Mesenchymal stem cell (in vitro differentiated cells and primary cell): ENCODE results near the gene ELMO1.

Source experiments
- DNase-seq: peaks from one replicate; pipeline ENCODE4 v3.0.0-alpha.2; 2013
- H2AFZ ChIP-seq: one replicate; pipeline ENCODE4 v1.6.1; 2013; ENCODE audit warnings: low read depth, mild to moderate bottlenecking, control low read depth, inconsistent platforms, low read length, moderate library complexity
- H2AK5ac ChIP-seq: 2 replicates; pipeline ENCODE4 v1.6.1; 2013; ENCODE audit warnings: low read length, moderate library complexity, mild to moderate bottlenecking, inconsistent platforms; ENCODE audit not compliant: severe bottlenecking
- H2BK120ac ChIP-seq: one replicate; pipeline ENCODE4 v1.6.1; 2013; ENCODE audit warnings: low read depth, mild to moderate bottlenecking, inconsistent platforms, low read length, moderate library complexity
- H2BK12ac ChIP-seq, 2 experiments: one replicate each; pipeline ENCODE4 v1.6.1; 2013; ENCODE audit warnings: inconsistent platforms in 2 of 2, low read length in 2 of 2, mild to moderate bottlenecking in 2 of 2, moderate library complexity in 2 of 2, control low read depth in 1 of 2
- H2BK15ac ChIP-seq: one replicate; pipeline ENCODE4 v1.6.1; 2013; ENCODE audit warnings: mild to moderate bottlenecking, low read depth, inconsistent platforms; ENCODE audit not compliant: poor library complexity, severe bottlenecking
- H2BK5ac ChIP-seq: 2 replicates; pipeline ENCODE4 v1.6.1; 2013; ENCODE audit warnings: low read depth, mild to moderate bottlenecking, low read length, control low read depth, inconsistent platforms; ENCODE audit not compliant: poor library complexity, severe bottlenecking
- H3K14ac ChIP-seq, 2 experiments: one replicate each; pipeline ENCODE4 v1.6.1; 2013; ENCODE audit warnings: inconsistent platforms in 2 of 2, low read length in 2 of 2, control low read depth in 1 of 2, mild to moderate bottlenecking in 1 of 2, moderate library complexity in 1 of 2
- H3K18ac ChIP-seq, 2 experiments: one replicate each; pipeline ENCODE4 v1.6.1; 2013; ENCODE audit warnings: inconsistent platforms in 2 of 2, low read length in 2 of 2, control low read depth in 1 of 2, low read depth in 1 of 2, mild to moderate bottlenecking in 1 of 2
- H3K23ac ChIP-seq, 2 experiments: one replicate each; pipeline ENCODE4 v1.6.1; 2013; ENCODE audit warnings: inconsistent platforms in 2 of 2, low read length in 2 of 2, mild to moderate bottlenecking in 2 of 2, moderate library complexity in 2 of 2, control low read depth in 1 of 2
- H3K27ac ChIP-seq: 2 replicates; pipeline ENCODE4 v1.5.1; 2013; ENCODE audit warnings: mild to moderate bottlenecking, moderate library complexity, low read length, control low read depth, inconsistent platforms; ENCODE audit not compliant: poor library complexity, severe bottlenecking
- H3K27me3 ChIP-seq, 2 experiments: 2 replicates each; pipeline versions ENCODE4 v1.6.1 to v1.7.0; 2013; ENCODE audit warnings: low read length in 2 of 2, mild to moderate bottlenecking in 2 of 2, moderate library complexity in 2 of 2, control low read depth in 1 of 2, inconsistent platforms in 1 of 2; ENCODE audit not compliant: control insufficient read depth in 1 of 2, insufficient read depth in 1 of 2
- H3K36me3 ChIP-seq, 2 experiments: 2 replicates each; pipeline versions ENCODE4 v1.6.1 to v1.7.0; 2013; ENCODE audit warnings: low read length in 2 of 2, control low read depth in 1 of 2, inconsistent platforms in 1 of 2, low read depth in 1 of 2, mild to moderate bottlenecking in 1 of 2; ENCODE audit not compliant: insufficient read depth in 2 of 2, control insufficient read depth in 1 of 2
- H3K4ac ChIP-seq, 2 experiments: one replicate each; pipeline ENCODE4 v1.6.1; 2013; ENCODE audit warnings: inconsistent platforms in 2 of 2, low read length in 2 of 2, mild to moderate bottlenecking in 2 of 2, moderate library complexity in 2 of 2, control low read depth in 1 of 2, low read depth in 1 of 2
- H3K4me1 ChIP-seq: 2 replicates; pipeline ENCODE4 v1.6.1; 2013; ENCODE audit warnings: low read depth, low read length, control low read depth; ENCODE audit not compliant: control insufficient read depth, insufficient read depth
- H3K4me2 ChIP-seq: 2 replicates; pipeline ENCODE4 v1.6.1; 2013; ENCODE audit warnings: low read length, mild to moderate bottlenecking, inconsistent platforms; ENCODE audit not compliant: poor library complexity, severe bottlenecking
- H3K4me3 ChIP-seq, 2 experiments: 2 replicates each; pipeline versions ENCODE4 v1.5.1 to v1.7.0; 2013; ENCODE audit warnings: low read length in 2 of 2, mild to moderate bottlenecking in 2 of 2, control low read depth in 1 of 2, low read depth in 1 of 2; ENCODE audit not compliant: insufficient read depth in 1 of 2
- H3K79me1 ChIP-seq: replicated peaks from 2 replicates; pipeline ENCODE4 v1.6.1; 2013; ENCODE audit warnings: mild to moderate bottlenecking, control low read depth, low read length, inconsistent platforms; ENCODE audit not compliant: poor library complexity, severe bottlenecking
- H3K9ac ChIP-seq: 2 replicates; pipeline ENCODE4 v1.7.0; 2013; ENCODE audit warnings: mild to moderate bottlenecking, low read length, moderate library complexity
- H3K9me3 ChIP-seq: 2 replicates; pipeline ENCODE4 v1.7.0; 2013; ENCODE audit warnings: mild to moderate bottlenecking, low read length; ENCODE audit not compliant: control insufficient read depth
- H4K8ac ChIP-seq: one replicate; pipeline ENCODE4 v1.6.1; 2013; ENCODE audit warnings: inconsistent platforms, mild to moderate bottlenecking, low read length, moderate library complexity
- H4K91ac ChIP-seq: one replicate; pipeline ENCODE4 v1.6.1; 2013; ENCODE audit warnings: mild to moderate bottlenecking, low read length, inconsistent platforms
- WGBS: methylation state at CpG from one replicate; pipeline ENCODE4 v1.1.7; 2013; ENCODE audit warnings: mixed read lengths; 5-methylcytosine and 5-hydroxymethylcytosine counted together

The ELMO1 gene

DNA sequence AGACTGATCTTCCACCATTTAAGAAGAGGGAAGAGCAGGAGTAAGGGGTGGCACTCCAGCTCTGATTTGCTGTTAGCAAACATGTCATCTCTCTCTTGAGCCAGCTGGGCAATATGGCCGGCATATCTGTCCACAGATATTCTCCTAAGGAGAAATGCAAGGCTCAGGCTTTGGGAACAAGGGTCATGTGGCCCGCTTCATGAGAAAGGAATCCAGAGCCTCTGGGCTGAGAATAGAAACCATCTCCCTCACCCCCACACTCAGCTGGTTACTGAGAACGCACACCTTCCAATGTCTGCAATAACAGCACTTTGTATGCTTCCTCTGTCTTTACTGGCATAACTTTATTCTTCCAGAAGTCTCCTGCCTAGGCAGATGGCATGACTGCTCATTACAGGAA, 171.2 kb downstream of the ELMO1 start:
- H3K27ac ChIP-seq = no peak overlapping the region

DNA sequence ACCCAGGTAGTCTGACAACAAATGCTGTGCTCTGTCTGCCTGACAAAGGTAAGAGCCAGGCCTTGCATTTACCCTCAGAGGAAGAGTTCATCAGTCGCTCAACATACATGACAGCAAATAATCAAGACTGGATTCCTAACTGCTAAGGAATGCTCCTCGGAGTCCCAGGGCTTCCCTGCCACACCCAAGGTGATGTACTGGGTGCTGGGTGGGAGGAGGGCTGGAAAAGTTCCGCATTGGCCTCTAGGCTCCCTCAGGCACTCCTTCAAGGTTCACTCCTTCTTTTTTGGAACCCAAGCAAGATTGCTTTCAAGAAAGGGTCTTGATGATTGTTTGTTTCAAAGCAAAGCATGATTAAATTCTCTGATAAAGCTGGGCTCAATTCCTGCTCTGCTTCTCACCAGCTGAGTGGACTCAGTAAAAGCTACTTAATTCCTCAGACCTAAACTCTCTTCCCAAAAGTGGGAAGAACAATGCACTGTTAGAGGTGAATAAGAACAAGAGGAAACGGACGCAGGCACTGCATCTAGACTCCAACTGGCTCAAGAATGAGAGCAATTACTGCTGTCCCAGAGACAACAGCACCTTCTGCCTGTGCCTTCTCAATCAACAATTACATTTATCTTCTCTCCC, 173.5 kb downstream of the ELMO1 start:
- Histone ChIP-seq H3K9ac (no peak overlapping the region), H2BK120ac (no peak overlapping the region), H3K23ac (no peak overlapping the region), H3K4ac (no peak overlapping the region), H2BK5ac (no peak overlapping the region), H4K91ac (no peak overlapping the region), H3K4me3 (no peak overlapping the region), H2BK12ac (no peak overlapping the region), H2AK5ac (no peak overlapping the region), H3K27me3 (no peaks in the 10 kb centered on the region), H2BK15ac (no peak overlapping the region), H3K79me1 (no peaks in the 10 kb centered on the region), H3K4me2 (no peak overlapping the region), H3K36me3 (no peaks in the 10 kb centered on the region), H2AFZ (no peak overlapping the region), H3K4me1 (no peaks in the 10 kb centered on the region), H4K8ac (no peak overlapping the region), H3K14ac (no peak overlapping the region), H3K18ac (no peak overlapping the region), H3K9me3 (no peaks in the 10 kb centered on the region), H3K27ac (no peak overlapping the region)
- DNase-seq = no peak
- WGBS = 66% methylated on average over 3 of the region's 5 CpGs

More for the DNA sequence above, 171.2 kb downstream of the ELMO1 start:
- no peak overlapping the region for H2BK15ac ChIP-seq
- no peaks in the 10 kb centered on the region for H3K79me1 ChIP-seq
- H4K8ac ChIP-seq = no peak overlapping the region
- no peaks in the 10 kb centered on the region for H3K36me3 ChIP-seq
- no peaks in the 10 kb centered on the region for H3K9me3 ChIP-seq
- H3K9ac ChIP-seq = no peak overlapping the region
- H3K4ac ChIP-seq = no peak overlapping the region
- H3K4me3 ChIP-seq = no peak overlapping the region
- 82% methylated on average over 3 of the region's 3 CpGs for WGBS
- no peak overlapping the region for H2BK12ac ChIP-seq
- H4K91ac ChIP-seq = no peak overlapping the region
- no peak overlapping the region for H2BK120ac ChIP-seq
- no peak overlapping the region for H3K4me2 ChIP-seq
- no peak overlapping the region for H3K18ac ChIP-seq
- H3K23ac ChIP-seq = no peak overlapping the region
- H3K4me1 ChIP-seq = no peaks in the 10 kb centered on the region
- H3K14ac ChIP-seq = no peak overlapping the region
- H2BK5ac ChIP-seq = no peak overlapping the region
- no peak overlapping the region for H2AFZ ChIP-seq
- H2AK5ac ChIP-seq = no peak overlapping the region
- no peak for DNase-seq
- H3K27me3 ChIP-seq = peaks cover 0 to 3% of the 10 kb centered on the region in 2 experiments

DNA sequence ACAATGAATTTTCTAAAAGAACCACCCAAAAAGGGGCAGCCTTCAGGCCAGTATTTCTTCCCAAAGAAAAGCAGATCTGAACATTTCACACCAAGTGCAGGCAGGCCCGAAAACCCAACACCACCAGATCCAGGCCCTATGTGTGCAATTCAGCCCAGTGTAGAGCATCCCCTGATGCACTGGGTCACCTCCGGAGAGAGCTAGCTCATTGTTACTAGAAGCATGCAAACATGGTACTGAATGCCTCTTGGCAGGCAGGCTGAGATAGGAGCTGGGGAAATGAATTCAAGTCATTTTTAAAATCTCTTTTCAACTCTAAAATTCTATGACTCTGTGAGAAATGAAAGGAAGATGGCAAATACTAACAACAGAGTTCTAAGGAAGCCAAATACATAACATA, 174.8 kb downstream of the ELMO1 start:
- Histone ChIP-seq H3K23ac (no peak overlapping the region), H3K18ac (no peak overlapping the region), H4K8ac (no peak overlapping the region), H4K91ac (peak overlapping the region; percentile 27), H3K9ac (no peak overlapping the region), H3K27ac (no peak overlapping the region), H3K9me3 (no peaks in the 10 kb centered on the region), H2AK5ac (no peak overlapping the region), H2BK5ac (no peak overlapping the region), H3K4ac (no peak overlapping the region), H3K4me3 (no peak overlapping the region), H3K4me2 (no peak overlapping the region), H2BK120ac (no peak overlapping the region), H2BK15ac (no peak overlapping the region), H2BK12ac (no peak overlapping the region), H3K27me3 (no peaks in the 10 kb centered on the region), H3K79me1 (no peaks in the 10 kb centered on the region), H3K14ac (no peak overlapping the region), H3K36me3 (no peaks in the 10 kb centered on the region), H2AFZ (no peak overlapping the region), H3K4me1 (no peaks in the 10 kb centered on the region)
- WGBS = 93% methylated on average over 1 of the region's 2 CpGs
- DNase-seq = no peak

DNA sequence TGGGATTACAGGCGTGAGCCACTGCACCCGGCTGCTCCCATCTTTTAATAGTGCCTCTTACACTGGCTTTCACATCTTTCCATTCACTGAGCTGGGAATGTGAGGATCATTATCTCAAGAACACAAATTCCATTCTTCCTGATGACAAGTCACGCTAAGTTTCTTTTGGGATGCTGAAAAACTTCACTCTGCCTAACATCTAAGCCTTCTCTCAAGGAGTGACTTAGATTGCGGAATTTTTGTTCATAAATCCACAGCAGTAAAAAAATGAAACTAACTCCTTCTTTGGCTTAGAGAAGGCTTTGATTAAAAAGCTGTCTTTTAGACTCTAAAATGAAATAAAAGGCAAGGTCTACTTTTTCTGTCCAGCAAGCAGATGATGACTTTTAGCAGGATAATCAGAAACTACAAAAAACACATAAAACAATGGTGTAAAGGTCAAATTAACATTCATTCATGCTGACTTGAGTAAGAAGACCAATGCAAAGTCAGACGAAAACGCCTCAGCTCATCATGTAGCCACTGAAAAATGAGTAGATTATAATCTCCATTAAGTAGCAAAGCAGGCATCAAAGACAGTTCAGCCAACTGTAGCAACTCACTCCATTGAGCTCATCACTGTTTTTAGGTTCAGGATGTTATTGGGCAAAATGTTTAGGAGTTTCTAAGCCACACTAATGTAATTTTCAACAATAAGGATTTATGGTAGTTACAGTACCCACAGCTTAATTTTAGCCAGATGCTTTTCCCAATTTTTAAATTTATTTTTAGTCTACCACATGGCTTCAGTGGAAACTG, 178.8 kb downstream of the ELMO1 start:
- Histone ChIP-seq H3K14ac (no peak overlapping the region), H3K4me2 (no peak overlapping the region), H2AFZ (no peak overlapping the region), H2BK120ac (no peak overlapping the region), H3K9me3 (no peaks in the 10 kb centered on the region), H3K18ac (no peak overlapping the region), H4K91ac (no peak overlapping the region), H2BK15ac (no peak overlapping the region), H3K79me1 (no peaks in the 10 kb centered on the region), H3K4me1 (no peaks in the 10 kb centered on the region), H3K36me3 (no peaks in the 10 kb centered on the region), H3K4ac (no peak overlapping the region), H3K9ac (no peak overlapping the region), H3K27me3 (no peaks in the 10 kb centered on the region), H3K4me3 (no peak overlapping the region), H4K8ac (no peak overlapping the region), H2BK12ac (no peak overlapping the region), H3K27ac (no peak overlapping the region), H2BK5ac (no peak overlapping the region), H3K23ac (no peak overlapping the region), H2AK5ac (no peak overlapping the region)
- no peak for DNase-seq
- WGBS = 83% methylated on average over 5 of the region's 6 CpGs
